Right lobe of liver (tissue), 6 donors: ENCODE measurements around the gene KLC1. TPM values are rescaled to one million over a fixed set of nuclear protein-coding genes. Genes with fewer than 3 reads are reported as not detected.

ENCODE experiments used
- ATAC-seq, 4 donors: fragments of 200-7000 bp; cut with Tn5 transposase; one replicate each; pipeline ENCODE4 v1.9.1; 2020; ENCODE audit warnings: mild to moderate bottlenecking in 4 of 4, moderate library complexity in 4 of 4
- DNase-seq, 3 donors: peaks; one replicate each; pipeline ENCODE4 v3.0.0-alpha.2; 2020
- H3K27ac ChIP-seq, 3 donors: fragments of 200-600 bp; one replicate each; pipeline ENCODE4 v1.8.0; 2022
- H3K27me3 ChIP-seq, 2 donors: fragments of 200-600 bp; one replicate each; pipeline ENCODE4 v1.8.0; 2022
- H3K36me3 ChIP-seq, 4 donors: fragments of 200-600 bp; sonication (generic) in 1 of 4; one replicate each; pipeline versions ENCODE4 v1.5.1 to v1.8.0; 2017 to 2022; ENCODE audit warnings: control low read depth in 1 of 4
- H3K4me1 ChIP-seq, 4 donors: fragments of 200-600 bp; sonication (generic) in 1 of 4; one replicate each; pipeline versions ENCODE4 v1.5.1 to v1.8.0; 2017 to 2022; ENCODE audit warnings: control low read depth in 1 of 4
- H3K4me3 ChIP-seq, 3 donors: fragments of 200-600 bp; one replicate each; pipeline ENCODE4 v1.8.0; 2022
- H3K9me3 ChIP-seq, 4 donors: fragments of 200-600 bp; sonication (generic) in 1 of 4; one replicate each; pipeline versions ENCODE4 v1.5.1 to v1.8.0; 2017 to 2022; ENCODE audit warnings: control low read depth in 1 of 4
- CTCF ChIP-seq, 4 donors: fragments of 200-600 bp in 3 of 4; fragments of 450-650 bp in 1 of 4; IDR thresholded peaks; one replicate each; pipeline versions ENCODE4 v1.5.1 to v1.8.0; 2016 to 2022; ENCODE audit warnings: antibody characterized with exemption in 4 of 4, mild to moderate bottlenecking in 2 of 4
- POLR2A ChIP-seq: fragments of 450-650 bp; IDR thresholded peaks from one replicate; pipeline ENCODE4 v1.6.1; 2017; ENCODE audit warnings: antibody characterized with exemption, mild to moderate bottlenecking
- WGBS: methylation state at CpG from one replicate; pipeline ENCODE4 v1.1.6; 2018; ENCODE audit warnings: low coverage, low lambda C conversion rate; ENCODE audit not compliant: insufficient coverage; ENCODE audit errors: missing lambda C conversion rate; 5-methylcytosine and 5-hydroxymethylcytosine counted together
- intact Hi-C, 2 donors: fragments of 100-400 bp; cut with DNase I; formaldehyde crosslinking; loops; one replicate each; pipeline versions ENCODE4 v1.11.2 to v1.14.1; 2022
- total RNA-seq, 6 experiments: library from RNA; depleted of rRNA in 2 of 6; stranded (reverse); fragments of >200 nt in 2 of 6; fragmentation: NEBNext Ultra II Directional in 3 of 6; extraction: Animal tissue kit (Norgen Biotek cat#: 25700) in 3 of 6; gene quantifications; one replicate each; pipeline versions ENCODE4 v1.1.0 to v1.2.4, GENCODE V29; 2016 to 2023
- donor health status: DM: no; HTN: yes; CAD: no.
- donor health status: DM: no; HTN: no; CAD: no.
- donor health status: DM: no; HTN: no; CAD: no.
- donor health status: DM: no; HTN: yes; CAD: no.
- donor health status: DM: no; HTN: yes; CAD: no.

KLC1 gene
- total RNA-seq, 6 experiments from 2014 or later: 45.8 to 78.9 (median 58.0) TPM

- Histone ChIP-seq H3K9me3 (no peaks in the 10 kb centered on the region), H3K36me3 (no peaks in the 10 kb centered on the region), H3K27me3 (no peaks in the 10 kb centered on the region), H3K27ac (peak overlapping the region in 1 of 3 donors; percentile 95), H3K4me3 (peak overlapping the region; percentile 95 to 100 (median 96)), H3K4me1 (peaks cover 0 to 18% (median 7%) of the 10 kb centered on the region in 4 donors)
- no peak for TF ChIP-seq CTCF (IDR thresholded peaks at IDR 0.05)
- TF ChIP-seq POLR2A: no peak
- DNase-seq: no peak
- ATAC-seq: no peak
- WGBS: 23% methylated on average over 4 of the region's 5 CpGs
- intact Hi-C loops: no loop called here
Observed at GRCh38 chr14:103630364-103631108, 1.5 kb downstream of the KLC1 start.

- Histone ChIP-seq H3K4me1 (peaks cover 0 to 21% (median 7%) of the 10 kb centered on the region in 4 donors), H3K4me3 (no peak overlapping the region), H3K36me3 (no peaks in the 10 kb centered on the region), H3K27me3 (no peaks in the 10 kb centered on the region), H3K27ac (no peak overlapping the region), H3K9me3 (no peaks in the 10 kb centered on the region)
- intact Hi-C loops: no loop called here
- TF ChIP-seq POLR2A (no peak), CTCF (IDR thresholded peaks at IDR 0.05) (no peak)
- no peak for ATAC-seq
- DNase-seq: no peak
- no CpG with 5 or more reads among the region's 1 CpG for WGBS
Observed at GRCh38 chr14:103633391-103633790, 4.4 kb downstream of the KLC1 start.

GRCh38 chr14:103634156-103634555 is 5.1 kb downstream of the KLC1 start:
- Histone ChIP-seq H3K4me1 (peaks cover 0 to 20% (median 7%) of the 10 kb centered on the region in 4 donors), H3K36me3 (no peaks in the 10 kb centered on the region), H3K4me3 (no peak overlapping the region), H3K9me3 (no peaks in the 10 kb centered on the region), H3K27ac (no peak overlapping the region), H3K27me3 (no peaks in the 10 kb centered on the region)
- no peak for ATAC-seq
- intact Hi-C loops: no loop called here
- DNase-seq: no peak
- TF ChIP-seq POLR2A (no peak), CTCF (IDR thresholded peaks at IDR 0.05) (no peak)
- 81% methylated on average over 4 of the region's 4 CpGs for WGBS

GRCh38 chr14:103638594-103638993 is 9.6 kb downstream of the KLC1 start:
- WGBS: 58% methylated on average over 2 of the region's 3 CpGs
- Histone ChIP-seq H3K27me3 (no peaks in the 10 kb centered on the region), H3K4me1 (peaks cover 0 to 9% (median 0%) of the 10 kb centered on the region in 4 donors), H3K4me3 (no peak overlapping the region), H3K36me3 (no peaks in the 10 kb centered on the region), H3K27ac (no peak overlapping the region), H3K9me3 (no peaks in the 10 kb centered on the region)
- intact Hi-C loops: no loop called here
- ATAC-seq: no peak
- DNase-seq: peak in 1 of 3 donors; percentile 4
- TF ChIP-seq POLR2A: no peak
- TF ChIP-seq CTCF (IDR thresholded peaks at IDR 0.05): no peak
